Measurements from ENCODE around the gene SERPINA1. TPM values are rescaled to one million over a fixed set of nuclear protein-coding genes. Genes with fewer than 3 reads are reported as not detected.

SERPINA1 gene
- total and polyA plus RNA-seq, 2 of the 13 experiments (the other 11 are each of a cell fraction or from before 2014, with no cell fraction given), result 3,266 to 11,015 TPM

GRCh38 chr14:94355191-94355794 lies 33.1 kb downstream of the SERPINA1 start (continued):
- TF ChIP-seq ZUFSP (CRISPR knock-in tag; IDR thresholded peaks at IDR 0.05; ENCODE audit: borderline replicate concordance) (no peak), RARA (CRISPR knock-in tag; IDR thresholded peaks at IDR 0.05) (peak; percentile 68), ZNF878 (CRISPR knock-in tag; IDR thresholded peaks at IDR 0.05) (peak; percentile 83; the same call in 1 of the 2 replicates), CTCF (CRISPR knock-in tag; IDR thresholded peaks at IDR 0.05) (peak; percentile 88), MTF2 (CRISPR knock-in tag; IDR thresholded peaks at IDR 0.05; ENCODE audit: borderline replicate concordance) (no peak), ZNF350 (CRISPR knock-in tag; IDR thresholded peaks at IDR 0.05; ENCODE audit: borderline replicate concordance, low read depth) (peak; percentile 55; the same call in 1 of the 2 replicates), CEBPG (CRISPR knock-in tag; IDR thresholded peaks at IDR 0.05) (peak; percentile 94), TBX2 (CRISPR knock-in tag; IDR thresholded peaks at IDR 0.05; ENCODE audit: borderline replicate concordance) (peak; percentile 90), ZNF891 (CRISPR knock-in tag; IDR thresholded peaks at IDR 0.05) (0 out of 2 replicates have a peak, but pooled peaks have one; percentile 50), TRAFD1 (CRISPR knock-in tag; IDR thresholded peaks at IDR 0.05; ENCODE audit: borderline replicate concordance) (no peak), KLF6 (CRISPR knock-in tag; IDR thresholded peaks at IDR 0.05) (no peak), TAF15 (IDR thresholded peaks at IDR 0.05; ENCODE audit: low read depth, low read length, poor library complexity, severe bottlenecking) (no peak), KIAA2018 (CRISPR knock-in tag; IDR thresholded peaks at IDR 0.05; ENCODE audit: borderline replicate concordance) (no peak), PAF1 (CRISPR knock-in tag; IDR thresholded peaks at IDR 0.05) (no peak), ZNF703 (CRISPR knock-in tag; IDR thresholded peaks at IDR 0.05; ENCODE audit: borderline replicate concordance) (0 out of 2 replicates have a peak, but pooled peaks have one; percentile 28), ZNF772 (CRISPR knock-in tag; IDR thresholded peaks at IDR 0.05) (peak; percentile 49; the same call in 1 of the 2 replicates)
